Right atrium auricular region (tissue), 2 donors: ENCODE results near the gene YIPF3. TPM values are rescaled to one million over a fixed set of nuclear protein-coding genes. Genes with fewer than 3 reads are reported as not detected.
"Not testable (repeated sequence)": the region's sequence is repeated elsewhere in the genome, so short reads cannot be mapped to it uniquely, and the experiment has no call there.

Experiments used
- DNase-seq: peaks from one replicate; pipeline ENCODE4 v3.0.0-alpha.2; 2019; ENCODE audit warnings: low spot score
- H3K27ac ChIP-seq, 2 donors: fragments of 200-600 bp; sonication (generic); 1 replicate in 1 of 2; 2 replicates in 1 of 2; pipeline ENCODE4 v1.5.1; 2016 to 2019
- H3K27me3 ChIP-seq, 2 donors: fragments of 200-600 bp; sonication (generic); one replicate each; pipeline versions ENCODE4 v1.5.1 to v1.6.0; 2017 to 2019
- H3K36me3 ChIP-seq: fragments of 200-600 bp; sonication (generic); one replicate; pipeline ENCODE4 v1.5.1; 2016
- H3K4me1 ChIP-seq, 2 donors: fragments of 200-600 bp; sonication (generic); one replicate each; pipeline versions ENCODE4 v1.5.1 to v1.6.0; 2017 to 2019
- H3K4me3 ChIP-seq, 2 donors: fragments of 200-600 bp; sonication (generic); 1 replicate in 1 of 2; 2 replicates in 1 of 2; pipeline ENCODE4 v1.5.1; 2017 to 2019; ENCODE audit warnings: mild to moderate bottlenecking in 1 of 2, moderate library complexity in 1 of 2
- H3K9me3 ChIP-seq, 2 donors: fragments of 200-600 bp; sonication (generic); one replicate each; pipeline ENCODE4 v1.5.1; 2019
- CTCF ChIP-seq, 2 donors: fragments of 200-600 bp; sonication (generic); IDR thresholded peaks; one replicate each; pipeline ENCODE4 v1.5.1; 2019; ENCODE audit warnings: antibody characterized with exemption in 2 of 2
- total RNA-seq, 2 donors: library from RNA; depleted of rRNA; stranded (reverse); fragments of >200 nt; gene quantifications; one replicate each; pipeline ENCODE4 v1.1.0, GENCODE V29; 2016

The YIPF3 gene
- total RNA-seq, 2 donors from 2014 or later, result 84.0 to 103 TPM

GRCh38 chr6:43502666-43503065, 14.1 kb downstream of the YIPF3 start:
- H3K9me3 ChIP-seq, result no peaks in the 10 kb centered on the region
- no peak overlapping the region for H3K4me3 ChIP-seq
- H3K36me3 ChIP-seq, result peaks cover 72% of the 10 kb centered on the region
- peaks cover 0 to 37% of the 10 kb centered on the region in 2 donors for H3K4me1 ChIP-seq
- DNase-seq, result no peak
- H3K27me3 ChIP-seq, result no peaks in the 10 kb centered on the region
- no peak overlapping the region for H3K27ac ChIP-seq
- no peak for TF ChIP-seq CTCF (IDR thresholded peaks at IDR 0.05)

GRCh38 chr6:43500921-43501320, 15.8 kb downstream of the YIPF3 start:
- no peak for TF ChIP-seq CTCF (IDR thresholded peaks at IDR 0.05)
- peaks cover 0 to 40% of the 10 kb centered on the region in 2 donors for H3K4me1 ChIP-seq
- no peak for DNase-seq
- peaks cover 72% of the 10 kb centered on the region for H3K36me3 ChIP-seq
- H3K4me3 ChIP-seq, result no peak overlapping the region
- no peaks in the 10 kb centered on the region for H3K9me3 ChIP-seq
- no peak overlapping the region for H3K27ac ChIP-seq
- H3K27me3 ChIP-seq, result no peaks in the 10 kb centered on the region

GRCh38 chr6:43499028-43499815, 17.5 kb downstream of the YIPF3 start:
- TF ChIP-seq CTCF (IDR thresholded peaks at IDR 0.05), result no peak
- Histone ChIP-seq H3K4me1 (peaks cover 0 to 52% of the 10 kb centered on the region in 2 donors), H3K36me3 (peaks cover 57% of the 10 kb centered on the region), H3K4me3 (no peak overlapping the region), H3K9me3 (no peaks in the 10 kb centered on the region), H3K27ac (peak overlapping the region in 1 of 2 donors; percentile 15), H3K27me3 (no peaks in the 10 kb centered on the region)
- DNase-seq, result no peak

GRCh38 chr6:43498291-43498690, 18.4 kb downstream of the YIPF3 start:
- not testable (repeated sequence) for DNase-seq, H3K27ac ChIP-seq, H3K4me3 ChIP-seq, H3K27me3 ChIP-seq, H3K9me3 ChIP-seq
- peaks cover 50% of the 10 kb centered on the region for H3K36me3 ChIP-seq
- H3K4me1 ChIP-seq, result peaks cover 0 to 52% of the 10 kb centered on the region in 2 donors

GRCh38 chr6:43497689-43498088, 19.0 kb downstream of the YIPF3 start:
- Histone ChIP-seq H3K4me1 (peaks cover 0 to 52% of the 10 kb centered on the region in 2 donors), H3K27me3 (no peaks in the 10 kb centered on the region), H3K27ac (no peak overlapping the region), H3K4me3 (no peak overlapping the region), H3K36me3 (peaks cover 44% of the 10 kb centered on the region), H3K9me3 (no peaks in the 10 kb centered on the region)
- TF ChIP-seq CTCF (IDR thresholded peaks at IDR 0.05), result no peak
- DNase-seq, result no peak

DNA sequence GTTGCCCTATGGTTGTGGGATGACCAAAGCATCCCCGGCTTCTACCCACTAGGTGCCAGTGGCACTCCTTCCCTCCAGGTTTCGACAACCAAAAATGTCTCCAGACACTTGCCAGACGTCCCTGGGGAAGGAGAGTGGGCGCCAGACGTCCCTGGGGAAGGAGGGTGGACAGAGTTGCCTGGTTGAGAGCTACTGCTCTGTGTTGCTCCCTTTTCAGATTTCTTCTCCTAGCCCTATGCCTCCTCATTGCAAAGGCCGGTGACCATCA, 19.7 kb downstream of the YIPF3 start:
- Histone ChIP-seq H3K27ac (no peak overlapping the region), H3K9me3 (no peaks in the 10 kb centered on the region), H3K4me3 (no peak overlapping the region), H3K4me1 (peaks cover 0 to 52% of the 10 kb centered on the region in 2 donors), H3K36me3 (peaks cover 38% of the 10 kb centered on the region), H3K27me3 (no peaks in the 10 kb centered on the region)
- no peak for TF ChIP-seq CTCF (IDR thresholded peaks at IDR 0.05)
- DNase-seq, result no peak
